ENCODE results near the gene PALMD. TPM values are rescaled to one million over a fixed set of nuclear protein-coding genes. Genes with fewer than 3 reads are reported as not detected.

The PALMD gene
- total RNA-seq, 1 donor from 2014 or later = 71.1 TPM

DNA sequence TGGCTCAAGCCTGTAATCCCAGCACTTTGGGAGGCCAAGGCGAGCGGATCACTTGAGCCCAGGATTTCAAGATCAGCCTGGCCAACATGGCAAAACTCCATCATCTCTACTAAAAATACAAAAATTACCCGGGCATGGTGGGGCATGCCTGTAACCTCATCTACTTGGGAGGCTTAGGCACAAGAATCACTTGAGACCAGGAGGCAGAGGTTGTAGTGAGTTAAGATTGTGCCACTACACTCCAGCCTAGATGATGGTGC is 12.0 kb downstream of the PALMD start:
- DNase-seq (ENCODE audit: low read depth, low spot score) = no peak

DNA sequence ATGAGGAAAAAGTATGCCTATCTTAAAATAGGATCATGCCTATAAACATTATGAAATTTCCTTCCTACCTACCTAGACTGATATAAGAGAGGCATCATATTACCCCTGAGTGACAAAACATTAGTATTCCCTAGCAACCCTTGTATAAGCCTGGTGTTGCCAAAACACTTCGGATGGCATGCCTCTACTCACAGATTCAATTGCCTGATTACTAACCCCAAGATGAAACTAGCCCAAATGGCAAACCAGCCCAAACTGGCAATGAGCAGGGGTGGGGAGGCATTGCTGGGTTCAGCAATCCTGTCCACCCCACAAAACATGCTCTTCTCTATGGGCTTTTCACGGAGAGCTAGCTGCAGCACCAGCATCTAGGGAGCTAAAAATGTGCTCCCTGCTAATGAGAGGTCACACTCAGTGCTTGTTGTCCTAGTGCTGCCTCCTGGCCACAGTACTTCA is 13.9 kb downstream of the PALMD start:
- peak; percentile 71 for DNase-seq (ENCODE audit: low read depth, low spot score)

DNA sequence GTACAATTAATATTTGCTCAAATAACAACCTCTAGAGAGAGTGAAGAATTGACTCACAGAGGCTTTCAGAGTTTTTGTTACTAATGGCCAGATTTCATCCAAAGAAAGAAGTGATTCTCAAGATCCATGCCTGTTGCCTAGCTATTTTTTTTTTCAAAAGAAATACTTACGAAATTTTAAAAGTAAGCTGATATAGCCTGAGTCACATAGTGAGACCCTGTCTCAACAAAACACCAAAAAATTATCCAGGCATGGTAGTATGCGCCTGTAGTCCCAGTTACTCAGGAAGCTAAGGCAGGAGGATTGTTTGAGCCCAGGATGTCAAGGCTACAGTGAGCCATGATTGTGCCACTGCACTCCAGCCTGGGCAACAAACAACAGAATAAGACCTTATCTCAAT is 14.6 kb downstream of the PALMD start:
- no peak for DNase-seq (ENCODE audit: low read depth, low spot score)

DNA sequence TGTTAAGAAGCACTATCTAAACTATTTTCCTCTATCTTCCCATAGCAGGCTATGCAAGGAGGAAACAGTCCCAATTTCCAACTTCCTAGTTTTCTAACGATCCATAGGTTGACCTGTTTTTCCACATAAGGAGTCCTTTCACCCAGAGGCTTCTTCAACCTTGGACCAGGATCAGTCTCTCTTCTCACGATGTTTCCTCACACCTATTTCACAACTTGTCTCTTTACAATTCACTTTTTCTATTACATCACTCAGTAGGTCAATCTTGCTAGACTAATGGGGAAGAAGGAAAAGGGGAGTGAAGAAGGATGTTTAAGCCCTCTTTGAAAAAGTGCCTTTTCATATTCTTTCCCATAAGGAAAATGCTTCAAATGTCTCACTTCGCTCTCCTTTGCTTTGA is 15.9 kb downstream of the PALMD start:
- no peak for DNase-seq (ENCODE audit: low read depth, low spot score)

DNA sequence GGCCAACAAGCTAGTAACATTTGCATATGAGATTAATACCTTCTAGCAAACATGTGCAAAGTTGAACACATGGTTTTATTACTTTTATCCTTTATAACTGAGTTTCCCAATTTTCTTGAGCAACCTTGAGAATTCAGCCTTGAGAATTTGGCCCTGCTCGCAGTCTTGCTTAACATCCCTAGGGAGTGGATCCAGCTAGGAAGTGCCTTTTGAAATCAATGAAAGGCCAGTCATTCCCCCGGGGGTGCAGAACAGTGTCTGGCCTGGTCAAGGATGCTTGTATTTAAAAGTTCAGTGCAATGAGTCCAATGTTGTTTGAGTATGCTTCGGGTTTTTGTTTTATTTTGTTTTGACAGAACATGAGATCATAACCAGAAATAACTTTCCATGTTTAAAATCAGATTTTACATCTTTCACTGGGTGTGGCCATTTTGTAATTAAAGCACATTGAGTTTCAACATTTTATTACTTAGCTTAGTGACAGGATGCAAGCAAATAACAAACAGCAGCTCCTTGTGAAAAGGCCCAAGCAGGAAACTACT is 16.7 kb downstream of the PALMD start:
- DNase-seq (ENCODE audit: low read depth, low spot score) = no peak

DNA sequence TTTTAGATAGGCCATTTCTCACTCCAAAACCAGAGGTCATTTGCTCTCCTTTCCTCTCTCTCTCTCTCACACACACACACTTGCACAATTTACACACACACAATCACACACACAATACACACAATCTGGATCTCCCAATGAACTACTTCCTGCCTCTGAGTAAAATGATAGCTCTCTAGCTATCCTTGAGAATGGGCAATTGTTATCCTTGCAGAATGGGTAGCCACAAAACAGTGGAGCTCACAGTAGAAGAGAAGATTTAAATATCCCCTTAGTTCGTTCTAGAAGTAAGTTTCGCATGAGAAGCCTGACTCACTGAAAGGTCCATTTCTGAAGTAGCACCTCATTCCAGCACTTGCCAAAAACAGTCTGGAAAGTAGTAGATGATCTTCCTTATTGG is 17.6 kb downstream of the PALMD start:
- DNase-seq (ENCODE audit: low read depth, low spot score) = no peak

DNA sequence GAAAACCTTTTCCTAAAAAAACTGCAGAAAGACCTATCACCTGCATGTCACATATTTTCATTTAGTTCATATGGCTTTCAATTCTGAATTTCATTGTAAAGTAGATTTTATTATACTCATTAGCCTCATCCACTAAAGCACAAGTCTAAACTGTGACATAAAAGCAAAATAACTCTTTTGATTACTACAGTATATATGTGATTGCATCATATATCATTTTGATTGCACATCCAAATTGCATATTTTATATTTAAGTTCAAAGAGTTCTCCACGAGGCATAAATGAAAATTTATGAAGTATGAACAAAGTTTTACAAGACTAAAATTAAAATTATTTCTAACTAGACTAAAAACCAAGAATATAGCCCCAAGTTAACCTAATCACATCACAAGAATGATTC is 19.3 kb downstream of the PALMD start:
- DNase-seq (ENCODE audit: low read depth, low spot score) = no peak

DNA sequence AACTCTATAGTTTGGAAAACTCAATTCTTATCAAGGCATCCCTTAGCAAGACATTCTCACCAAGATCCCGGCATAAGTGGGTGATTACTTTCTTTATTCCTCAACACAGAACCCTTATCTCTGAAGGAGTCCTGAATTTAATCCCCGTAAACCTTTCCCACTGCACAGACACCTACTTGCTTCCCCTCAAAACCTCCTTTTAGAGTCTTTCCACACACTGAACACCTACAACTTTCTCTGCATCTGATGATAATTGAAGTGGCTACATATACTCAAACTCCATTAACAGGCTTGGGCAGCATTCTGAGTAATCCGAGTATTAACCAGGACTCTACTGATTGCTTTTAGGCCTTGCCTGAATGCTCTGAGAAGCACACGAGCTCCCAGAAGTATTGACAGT is 23.5 kb downstream of the PALMD start:
- no peak for DNase-seq (ENCODE audit: low read depth, low spot score)

DNA sequence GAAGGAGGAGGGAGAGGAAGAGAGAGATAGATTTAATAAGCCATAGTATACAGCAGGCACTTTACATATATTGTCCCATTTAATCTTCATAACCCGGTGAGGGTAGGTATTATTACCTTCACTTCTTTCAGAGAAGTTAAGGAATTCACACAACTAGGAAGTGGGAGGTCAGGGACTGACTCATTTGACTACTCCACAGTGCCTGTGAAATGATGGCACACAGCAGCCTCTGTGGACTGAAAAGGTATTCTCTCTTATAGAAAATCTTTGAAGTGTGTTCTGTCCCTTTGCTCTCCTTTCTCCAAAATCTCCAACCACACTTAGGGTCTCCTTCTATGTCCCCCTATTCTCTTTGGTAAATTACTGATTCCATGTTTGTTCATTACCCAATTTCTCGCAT is 23.9 kb downstream of the PALMD start:
- DNase-seq (ENCODE audit: low read depth, low spot score) = no peak

DNA sequence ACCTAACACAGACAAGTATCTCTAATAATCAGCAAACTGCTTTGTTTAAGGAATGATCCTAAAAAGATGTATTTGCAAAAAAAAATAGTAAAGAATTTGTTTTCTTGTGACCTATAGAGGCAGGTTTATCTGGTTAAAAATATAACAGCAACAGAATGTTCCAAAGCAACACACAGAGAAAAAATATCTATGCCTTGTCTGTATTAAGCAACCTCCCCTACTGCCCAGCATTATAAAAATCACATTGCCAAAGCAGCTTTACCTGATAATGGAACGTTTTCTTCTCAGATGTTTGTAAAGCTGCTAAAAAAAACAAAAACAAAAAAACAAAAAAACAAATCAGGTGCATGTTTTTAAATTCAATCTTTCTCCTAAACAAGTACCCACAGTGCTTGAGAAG is 24.7 kb downstream of the PALMD start:
- DNase-seq (ENCODE audit: low read depth, low spot score) = no peak

GRCh38 chr1:99672038-99672437 is 26.1 kb downstream of the PALMD start:
- no peak for DNase-seq (ENCODE audit: low read depth, low spot score)

- DNase-seq (ENCODE audit: low read depth, low spot score) = no peak
These were observed 26.8 kb downstream of the PALMD start for GRCh38 chr1:99672530-99673213.

- no peak for DNase-seq (ENCODE audit: low read depth, low spot score)
These were observed 27.4 kb downstream of the PALMD start for GRCh38 chr1:99673315-99673714.

DNA sequence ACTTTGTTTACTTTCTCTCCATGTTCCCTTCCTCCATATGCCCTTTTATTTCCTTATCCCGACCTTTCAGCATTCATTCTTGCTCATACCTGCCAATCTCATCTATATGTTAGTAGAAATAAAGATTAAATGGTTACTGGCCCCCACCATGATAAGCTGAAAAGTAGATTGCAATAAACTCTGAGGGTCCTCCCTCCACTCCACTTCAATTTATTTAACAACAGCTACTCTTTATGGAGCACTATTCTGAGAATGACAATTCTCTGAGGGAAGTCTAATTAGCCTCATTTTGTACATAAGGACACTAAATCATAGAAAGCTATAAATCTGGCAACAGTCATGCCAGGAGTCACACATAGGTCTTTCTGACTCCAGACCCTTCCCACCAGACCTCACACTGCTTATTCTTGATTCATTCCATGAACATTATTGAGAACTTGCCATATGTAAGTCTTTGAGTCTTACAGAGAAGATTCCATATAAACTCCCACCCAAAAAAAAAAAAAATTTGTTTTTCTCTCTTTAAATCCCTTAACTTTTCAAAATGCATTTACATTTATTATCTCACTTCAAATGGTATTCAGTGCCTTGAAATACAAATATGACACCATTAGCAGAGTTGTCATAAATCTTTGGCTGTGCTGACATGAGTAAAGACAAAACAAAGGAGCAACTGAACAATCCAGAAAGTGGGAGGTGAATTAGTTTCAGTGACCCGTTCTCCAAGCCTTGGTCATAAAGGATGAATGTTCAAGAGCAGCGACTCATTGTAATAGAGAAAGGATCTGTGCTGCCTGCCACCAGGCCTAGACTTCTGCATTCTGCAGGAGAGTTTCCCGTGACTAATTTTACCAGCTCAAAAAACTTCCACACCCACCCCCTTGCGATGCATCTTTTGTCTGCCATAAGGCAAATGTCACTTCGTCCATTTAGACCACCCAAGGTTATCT is 28.5 kb downstream of the PALMD start:
- no peak for DNase-seq (ENCODE audit: low read depth, low spot score)

DNA sequence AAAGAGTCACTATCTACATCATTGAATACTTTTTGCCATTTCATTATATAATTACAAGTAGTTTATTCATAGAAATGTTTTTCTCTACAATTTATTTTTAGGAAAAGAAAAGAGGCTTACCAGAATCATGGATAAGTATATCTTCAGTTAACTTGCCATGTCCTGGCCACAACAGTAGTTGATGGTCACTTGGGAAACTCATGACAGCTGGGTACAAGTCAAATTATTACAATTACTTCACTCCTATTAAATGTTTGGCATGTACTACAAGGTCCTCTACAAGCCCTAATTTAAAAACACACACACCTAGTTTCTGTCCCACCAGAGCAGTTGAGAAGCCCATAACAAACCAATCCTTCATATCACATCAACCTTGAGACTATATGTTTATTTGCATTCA is 29.4 kb downstream of the PALMD start:
- no peak for DNase-seq (ENCODE audit: low read depth, low spot score)

- no peak for DNase-seq (ENCODE audit: low read depth, low spot score)
These were observed 30.1 kb downstream of the PALMD start for GRCh38 chr1:99675994-99676393.

DNA sequence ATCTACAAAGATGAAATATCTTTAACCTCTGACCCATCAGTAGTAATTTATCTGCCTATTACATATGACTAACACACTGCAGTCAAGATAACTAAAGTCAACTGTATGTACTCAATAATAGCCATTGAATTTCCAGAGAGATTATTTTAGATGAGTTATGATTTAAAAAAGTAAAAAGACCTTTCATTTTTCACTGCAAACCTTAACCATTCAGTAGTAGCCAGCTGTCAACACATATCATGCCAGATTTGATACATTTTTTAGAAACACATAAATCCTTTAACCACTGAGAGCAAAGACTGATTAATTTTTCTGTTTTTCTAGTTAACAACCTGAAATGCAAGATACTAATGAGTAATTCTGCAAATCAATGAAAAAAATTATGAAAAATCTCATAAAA is 31.0 kb downstream of the PALMD start:
- DNase-seq (ENCODE audit: low read depth, low spot score) = no peak

DNA sequence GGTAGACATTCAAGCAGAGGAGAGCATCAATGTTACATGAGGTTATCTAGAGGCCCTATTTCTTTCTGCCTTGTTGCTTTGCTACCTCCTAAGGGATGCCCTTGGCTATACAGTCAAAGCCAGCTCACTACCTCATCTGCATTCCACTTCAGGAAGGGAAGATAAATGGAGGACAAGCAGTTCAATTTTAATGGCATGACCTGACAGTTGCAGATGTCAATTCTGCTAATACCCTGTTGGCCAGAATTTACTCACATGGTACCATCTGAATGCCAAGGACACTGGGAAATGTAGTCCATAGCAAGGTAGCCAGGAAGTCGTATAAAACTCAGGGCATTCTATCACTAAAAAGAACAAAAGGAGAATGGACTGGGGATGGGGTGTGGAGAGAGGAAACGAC is 31.5 kb downstream of the PALMD start:
- no peak for DNase-seq (ENCODE audit: low read depth, low spot score)

DNA sequence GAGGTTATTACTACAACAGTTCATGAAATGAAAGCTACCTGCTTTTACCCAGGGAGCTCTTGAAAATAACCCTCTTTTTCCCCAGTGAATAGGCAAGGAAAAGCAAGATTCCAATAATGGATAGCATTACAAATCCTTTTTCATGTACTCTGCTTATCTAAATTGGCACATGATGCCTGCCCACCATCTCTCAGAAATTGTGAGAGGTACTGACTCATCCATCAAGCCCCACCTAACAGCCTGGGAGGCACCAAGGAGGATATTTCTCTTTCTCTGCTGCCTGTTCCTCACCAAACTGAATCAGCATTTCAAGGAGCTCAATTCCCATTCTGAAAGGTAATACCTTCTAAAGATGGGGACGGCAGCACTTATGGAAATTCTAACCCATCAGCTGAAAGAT is 34.4 kb downstream of the PALMD start:
- DNase-seq (ENCODE audit: low read depth, low spot score) = no peak

DNA sequence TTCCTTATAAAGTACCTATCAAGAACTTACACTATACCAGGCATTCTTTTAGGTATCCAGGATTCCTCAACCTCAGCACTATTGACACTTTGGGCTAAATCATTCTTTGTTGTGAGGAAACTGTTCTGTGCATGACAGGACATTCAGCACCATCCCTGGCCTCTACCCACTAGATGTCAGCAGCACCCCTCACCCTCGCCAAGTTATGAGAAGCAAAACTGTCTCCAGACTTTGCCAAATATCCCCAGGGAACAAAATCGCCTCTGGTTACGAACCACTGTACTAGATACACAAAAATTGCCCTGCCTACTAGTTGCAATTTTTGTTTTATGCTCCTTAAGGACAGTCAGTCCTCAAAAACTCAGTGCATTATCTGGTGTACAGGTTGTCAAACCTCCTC is 35.7 kb downstream of the PALMD start:
- no peak for DNase-seq (ENCODE audit: low read depth, low spot score)

DNA sequence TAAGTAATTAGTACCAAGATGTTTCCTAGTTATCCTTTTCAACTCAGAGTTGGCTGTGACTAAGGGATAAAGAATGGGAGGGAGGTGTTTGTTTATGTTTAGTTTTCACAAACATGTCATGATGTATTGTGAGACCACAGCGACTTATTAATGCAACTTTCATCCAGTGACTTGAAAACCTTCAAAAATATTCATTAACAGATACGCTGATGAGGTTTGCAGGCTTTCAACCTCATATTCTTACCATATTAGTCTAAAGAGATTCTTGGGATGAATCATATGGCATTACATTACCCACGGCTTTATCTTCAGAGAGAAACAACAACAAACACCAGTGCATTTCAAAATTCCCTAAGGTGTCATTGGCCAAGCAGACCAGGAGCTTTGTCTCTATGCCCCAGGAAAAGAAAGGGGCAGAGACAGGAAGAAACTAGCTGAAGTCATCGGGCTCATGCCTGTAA is 36.4 kb downstream of the PALMD start:
- DNase-seq (ENCODE audit: low read depth, low spot score) = no peak

- peak; percentile 77 for DNase-seq (ENCODE audit: low read depth, low spot score)
These were observed 39.7 kb downstream of the PALMD start for GRCh38 chr1:99685516-99686180.
